Left colon (tissue), 2 donors: ENCODE results near the gene TINAGL1. TPM values are rescaled to one million over a fixed set of nuclear protein-coding genes. Genes with fewer than 3 reads are reported as not detected.

Experiments
- ATAC-seq: fragments of 200-7000 bp; cut with Tn5 transposase; one replicate; pipeline ENCODE4 v1.9.1; 2020; ENCODE audit warnings: mild to moderate bottlenecking, moderate library complexity
- DNase-seq, 2 donors: peaks; one replicate each; pipeline ENCODE4 v3.0.0-alpha.2; 2020
- intact Hi-C, 2 donors: fragments of 100-400 bp; cut with DNase I in 1 of 2; cut with micrococcal nuclease in 1 of 2; formaldehyde crosslinking; loops; one replicate each; pipeline versions ENCODE4 v1.11.2 to v1.14.0; 2022; cut with DNase I, micrococcal nuclease
- long read RNA-seq: library from polyadenylated mRNA; unstranded; transcript quantifications from one replicate; pipeline ENCODE4 v2.0.0, GENCODE V29; 2021
- total RNA-seq, 2 donors: library from RNA; stranded (reverse); fragmentation: NEBNext Ultra II Directional; extraction: Animal tissue kit (Norgen Biotek cat#: 25700); gene quantifications; one replicate each; pipeline ENCODE4 v1.2.1, GENCODE V29; 2021
- donor health status: DM: no; HTN: no; CAD: no.
- donor health status: DM: yes; HTN: yes; CAD: no.

The TINAGL1 gene
- total RNA-seq: 100 to 1,000 TPM; 135 to 139 TPM
- long read RNA-seq, transcript TINAGL1-201 (12 exons, 2,187 nt): major isoform, 42 of 170 reads
- long read RNA-seq, partial matches to known transcripts: 113 of 170 reads
- long read RNA-seq, other reads (novel, unspliced or antisense): 15 of 170 reads

- DNase-seq (peak; percentile 91 to 93), ATAC-seq (peak; percentile 77)
- intact Hi-C loops: no loop called here
These were observed at the start of gene TINAGL1 for GRCh38 chr1:31576201-31576669. Gene TINAGL1 (plus strand): TSS chr1:31576515. CDS start chr1:31577149, 634 bp downstream.

GRCh38 chr1:31529999-31530684 lies 46.2 kb upstream of the TINAGL1 start:
- no peak for ATAC-seq
- no peak for DNase-seq
- intact Hi-C loops: no loop called here

GRCh38 chr1:31531177-31531999 lies 44.9 kb upstream of the TINAGL1 start:
- DNase-seq: no peak
- intact Hi-C loops: no loop called here
- peak; percentile 31 for ATAC-seq

GRCh38 chr1:31532173-31532572 lies 44.1 kb upstream of the TINAGL1 start:
- no peak for DNase-seq
- no peak for ATAC-seq
- intact Hi-C loops: no loop called here

GRCh38 chr1:31535561-31535960 lies 40.8 kb upstream of the TINAGL1 start:
- peak; percentile 22 for ATAC-seq
- DNase-seq: no peak
- intact Hi-C loops: no loop called here

GRCh38 chr1:31539329-31539728 lies 37.0 kb upstream of the TINAGL1 start:
- ATAC-seq (no peak), DNase-seq (no peak)
- intact Hi-C loops: no loop called here

GRCh38 chr1:31541194-31541593 lies 35.1 kb upstream of the TINAGL1 start:
- ATAC-seq (no peak), DNase-seq (no peak)
- intact Hi-C loops: loop anchor here in 1 of 2 donors (10.0 kb wide), 1 partner anchor 146 kb away; no protein-coding TSS in a partner anchor

GRCh38 chr1:31545927-31546540 lies 30.3 kb upstream of the TINAGL1 start:
- intact Hi-C loops: loop anchor here in 1 of 2 donors (5.0 to 10.0 kb wide), 2 partner anchors 151 to 364 kb away; no protein-coding TSS in a partner anchor
- no peak for ATAC-seq
- DNase-seq: no peak

- peak; percentile 12 for ATAC-seq
- peak in 1 of 2 donors; percentile 38 for DNase-seq
- intact Hi-C loops: loop anchor here in 1 of 2 donors (5.0 to 10.0 kb wide), 2 partner anchors 154 to 366 kb away; no protein-coding TSS in a partner anchor
These were observed 27.8 kb upstream of the TINAGL1 start for GRCh38 chr1:31548534-31548906.

- DNase-seq (peak; percentile 82 to 93), ATAC-seq (peak; percentile 80)
- intact Hi-C loops: loop anchor here in 1 of 2 donors (5.0 to 10.0 kb wide), 2 partner anchors 154 to 367 kb away; no protein-coding TSS in a partner anchor
These were observed 27.2 kb upstream of the TINAGL1 start for GRCh38 chr1:31548907-31549808.

GRCh38 chr1:31549809-31550620 lies 26.3 kb upstream of the TINAGL1 start:
- intact Hi-C loops: loop anchor here in 1 of 2 donors (5.0 to 10.0 kb wide), 2 partner anchors 155 to 368 kb away; no protein-coding TSS in a partner anchor
- peak in 1 of 2 donors; percentile 73 for DNase-seq
- ATAC-seq: peak; percentile 84

GRCh38 chr1:31551208-31551607 lies 25.1 kb upstream of the TINAGL1 start:
- intact Hi-C loops: no loop called here
- ATAC-seq (no peak), DNase-seq (no peak)

GRCh38 chr1:31552489-31552888 lies 23.8 kb upstream of the TINAGL1 start:
- intact Hi-C loops: no loop called here
- ATAC-seq (no peak), DNase-seq (no peak)

- ATAC-seq (peak; percentile 75), DNase-seq (no peak)
- intact Hi-C loops: no loop called here
These were observed 19.8 kb upstream of the TINAGL1 start for GRCh38 chr1:31556481-31557006.

GRCh38 chr1:31559715-31560114 lies 16.6 kb upstream of the TINAGL1 start:
- no peak for ATAC-seq
- intact Hi-C loops: no loop called here
- no peak for DNase-seq

- intact Hi-C loops: no loop called here
These were observed 15.9 kb upstream of the TINAGL1 start for GRCh38 chr1:31560394-31560793.

More at GRCh38 chr1:31560394-31560793, 15.9 kb upstream of the TINAGL1 start:
- ATAC-seq: no peak
- no peak for DNase-seq
